Putamen (tissue), 1 donor: ENCODE data around the gene COL6A3.
"Not testable (repeated sequence)": the region's sequence is repeated elsewhere in the genome, so short reads cannot be mapped to it uniquely, and the experiment has no call there.

ENCODE experiments used
- DNase-seq: peaks from one replicate; pipeline ENCODE4 v3.0.0-alpha.2; 2016; ENCODE audit warnings: low spot score

The COL6A3 gene

GRCh38 chr2:237379636-237380035, 34.3 kb downstream of the COL6A3 start:
- no peak for DNase-seq

DNA sequence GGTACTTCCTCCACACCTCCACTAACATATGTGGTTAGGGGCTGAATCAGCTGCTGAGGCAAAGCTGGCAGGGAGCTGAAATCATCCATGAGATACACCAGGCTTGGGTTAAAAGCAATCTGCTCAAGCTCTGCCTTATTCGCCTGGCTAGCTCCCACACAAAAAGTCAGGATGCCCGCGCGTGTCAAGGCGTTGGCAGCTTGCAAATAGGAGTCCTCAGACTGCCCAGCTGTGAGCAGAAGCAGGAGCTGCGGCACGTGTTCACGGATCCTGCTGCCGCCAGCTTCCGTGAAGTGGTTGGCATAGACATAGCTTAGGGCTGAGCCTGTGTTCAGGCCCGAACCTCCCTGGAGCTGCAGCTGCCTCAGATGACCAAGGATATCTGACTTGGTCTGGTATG, 35.3 kb downstream of the COL6A3 start:
- DNase-seq, result no peak

DNA sequence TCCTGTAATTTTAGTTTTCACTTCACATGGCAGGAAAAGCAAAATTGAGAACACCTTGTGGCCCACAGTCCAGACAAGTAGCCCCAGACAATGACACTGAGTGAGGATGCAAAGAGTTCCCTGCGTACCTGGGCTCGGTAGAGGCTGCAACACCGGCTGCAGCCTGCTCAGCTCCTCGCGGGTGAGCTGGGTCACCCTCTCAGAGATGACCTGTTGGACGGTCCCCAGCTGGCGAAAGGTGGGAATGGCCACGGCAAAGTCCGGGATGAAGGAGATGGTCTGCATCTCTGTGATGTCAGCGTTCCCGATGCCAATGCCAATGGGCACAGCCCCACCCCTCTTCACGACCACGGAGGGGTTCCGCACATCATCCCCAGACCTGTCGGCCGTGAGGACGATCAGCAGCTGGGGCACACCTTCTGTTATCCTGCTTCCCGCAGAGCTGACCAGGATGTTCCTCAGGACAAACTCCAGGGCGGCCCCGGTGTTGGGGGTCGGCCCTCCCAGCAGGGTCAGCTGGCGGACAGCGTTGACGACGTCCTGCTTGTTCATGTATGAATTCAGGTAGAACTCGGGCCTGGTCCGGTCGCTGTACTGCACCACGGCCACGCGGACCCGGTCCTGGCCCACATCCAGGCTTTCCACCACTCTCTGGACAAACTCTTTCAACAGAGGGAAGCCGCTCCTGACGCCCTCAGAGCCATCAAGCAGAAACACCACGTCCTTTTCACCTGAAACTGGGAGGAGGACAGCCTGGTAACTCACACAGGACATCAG, 39.5 kb downstream of the COL6A3 start:
- DNase-seq, result no peak

DNA sequence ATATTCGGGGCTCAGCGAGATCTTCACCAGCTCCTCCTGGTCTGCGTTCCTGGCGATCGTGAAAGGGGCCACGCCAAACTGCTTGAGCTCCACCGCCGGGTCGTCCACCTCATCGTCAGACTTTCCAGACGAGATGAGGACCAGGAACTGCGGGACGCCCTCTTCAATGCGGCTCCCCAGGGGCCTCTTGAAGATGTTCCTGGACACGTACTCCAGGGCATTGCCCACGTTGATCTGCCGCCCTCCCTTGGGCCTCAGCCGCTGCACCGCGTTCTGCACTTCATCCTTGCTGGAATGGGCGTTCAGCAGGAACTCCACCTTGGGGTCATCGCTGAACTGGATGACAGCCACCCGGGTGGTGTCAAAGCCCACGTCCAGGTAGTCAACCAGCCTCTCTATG, 42.1 kb downstream of the COL6A3 start:
- DNase-seq, result no peak

DNA sequence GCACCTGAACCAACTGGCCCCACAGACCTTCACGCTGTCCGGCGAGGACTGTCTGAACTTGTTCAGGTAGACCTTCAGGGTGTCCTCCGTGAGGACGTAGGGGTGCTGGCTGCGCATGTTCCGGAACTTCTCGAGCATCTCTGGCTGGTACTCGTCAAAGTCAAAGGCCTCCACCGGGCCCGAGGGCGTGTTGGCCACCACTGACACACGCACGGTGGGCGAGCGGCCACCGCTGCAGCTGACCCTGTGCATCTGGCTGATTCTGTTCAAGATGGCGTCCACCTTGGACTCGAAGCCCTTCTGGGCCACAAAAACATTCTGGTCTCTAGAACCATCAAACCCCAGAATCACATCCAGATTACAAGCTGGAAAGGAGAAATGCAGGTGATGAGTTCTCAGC, 48.3 kb downstream of the COL6A3 start:
- no peak for DNase-seq

DNA sequence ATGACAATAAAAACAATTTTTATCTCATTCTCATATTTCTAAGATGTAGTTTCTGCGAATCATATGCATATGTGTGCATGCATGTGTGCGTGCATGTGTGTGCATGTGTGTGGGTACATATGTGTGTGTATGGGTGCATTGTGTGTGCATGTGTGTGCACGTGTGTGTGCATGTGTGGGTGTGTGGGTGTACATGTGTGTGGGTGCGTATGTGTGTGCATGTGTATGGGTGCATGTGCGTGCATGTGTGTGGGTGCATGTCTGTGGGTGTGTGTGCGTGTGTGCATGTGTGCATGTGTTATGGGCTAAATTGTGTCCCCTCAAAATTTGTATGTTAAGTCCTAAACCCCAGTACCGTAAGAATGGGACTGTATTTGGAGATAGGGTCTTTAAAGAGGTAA, 49.3 kb downstream of the COL6A3 start:
- no peak for DNase-seq

- no peak for DNase-seq
These were observed 52.6 kb downstream of the COL6A3 start for GRCh38 chr2:237361194-237362004.

DNA sequence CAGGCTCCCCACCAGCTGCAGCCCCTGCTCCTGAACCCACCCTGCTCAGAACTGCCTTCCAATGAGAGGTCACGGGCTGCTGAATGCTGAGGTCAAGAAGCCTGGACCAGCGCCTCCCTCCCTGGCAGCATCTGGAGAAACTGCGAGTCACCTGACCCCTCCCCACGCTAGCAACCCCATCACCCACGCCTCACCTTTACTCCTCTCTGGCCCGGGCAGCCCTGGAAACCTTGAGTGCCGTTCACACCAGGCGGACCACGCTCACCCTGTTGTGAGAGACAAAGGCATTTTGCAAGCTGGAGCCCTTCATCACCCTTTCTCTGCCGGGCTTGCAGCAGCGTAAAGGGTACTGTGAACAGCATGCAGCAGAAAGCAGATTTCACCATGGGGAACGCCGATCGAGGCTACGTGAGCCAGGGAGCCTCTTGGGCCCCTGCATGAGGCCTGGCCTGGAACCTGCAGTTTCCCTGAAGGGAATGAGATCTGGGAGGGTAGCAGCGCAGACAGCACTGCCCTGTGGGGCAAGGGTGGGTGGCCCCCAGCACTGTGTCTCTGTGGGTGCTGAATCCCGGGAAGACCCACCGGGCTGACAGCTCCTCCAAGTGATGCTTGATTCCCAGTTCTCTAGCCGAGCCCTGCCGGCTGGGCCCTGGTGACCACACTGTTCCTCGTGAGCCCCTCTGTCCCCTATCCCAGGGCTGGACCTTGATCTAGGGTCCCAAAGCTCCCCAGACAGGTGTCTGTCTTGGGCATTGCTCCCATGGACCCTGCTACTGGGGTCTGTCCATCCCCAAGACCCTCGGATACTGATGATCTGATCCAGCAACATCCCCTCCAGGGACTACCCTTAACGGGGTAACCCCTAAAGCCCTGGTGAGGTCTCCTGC, 53.8 kb downstream of the COL6A3 start:
- no peak for DNase-seq

- no peak for DNase-seq
These were observed 54.5 kb downstream of the COL6A3 start for GRCh38 chr2:237359518-237359840.

- DNase-seq, result no peak
These were observed 55.0 kb downstream of the COL6A3 start for GRCh38 chr2:237358721-237359517.

DNA sequence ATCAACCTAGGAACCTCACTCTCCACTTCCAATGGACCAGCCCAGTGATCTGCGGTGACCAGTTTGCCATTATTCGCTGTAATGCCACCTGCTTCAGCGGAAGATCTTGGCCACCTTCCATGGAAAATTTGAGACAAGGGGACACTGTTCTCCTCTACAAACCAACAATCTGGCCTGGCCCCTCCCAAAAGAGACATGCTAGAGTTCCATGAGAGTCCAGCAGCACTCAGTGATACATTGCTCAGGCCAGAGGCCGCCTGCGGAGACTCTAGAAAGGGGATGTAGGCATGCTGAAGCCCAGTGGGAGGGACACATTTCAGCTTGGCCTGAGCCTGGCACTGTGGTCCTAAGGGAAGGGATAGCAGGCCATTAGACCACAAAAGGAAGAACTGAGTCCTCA, 58.3 kb downstream of the COL6A3 start:
- no peak for DNase-seq

DNA sequence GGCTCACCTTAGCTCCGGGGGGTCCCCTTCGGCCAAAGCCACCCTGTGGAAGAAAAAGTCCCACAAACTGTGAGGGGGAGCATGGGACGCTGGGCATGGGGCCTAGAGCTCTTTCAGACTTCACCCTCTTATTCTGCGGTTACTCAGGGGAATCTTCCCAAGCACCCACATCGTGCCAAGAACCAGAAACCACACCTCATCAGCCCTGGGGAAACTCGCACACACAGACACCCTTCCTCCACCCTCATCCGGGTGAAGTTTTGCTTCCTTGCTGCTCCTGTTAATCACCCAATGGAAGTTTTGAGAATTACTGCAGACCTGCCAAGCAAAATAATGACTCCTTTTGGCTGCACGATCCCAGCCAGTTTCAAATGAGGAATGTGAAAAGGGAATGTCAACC, 59.1 kb downstream of the COL6A3 start:
- DNase-seq, result no peak

GRCh38 chr2:237354172-237354571, 59.8 kb downstream of the COL6A3 start:
- not testable (repeated sequence) for DNase-seq

DNA sequence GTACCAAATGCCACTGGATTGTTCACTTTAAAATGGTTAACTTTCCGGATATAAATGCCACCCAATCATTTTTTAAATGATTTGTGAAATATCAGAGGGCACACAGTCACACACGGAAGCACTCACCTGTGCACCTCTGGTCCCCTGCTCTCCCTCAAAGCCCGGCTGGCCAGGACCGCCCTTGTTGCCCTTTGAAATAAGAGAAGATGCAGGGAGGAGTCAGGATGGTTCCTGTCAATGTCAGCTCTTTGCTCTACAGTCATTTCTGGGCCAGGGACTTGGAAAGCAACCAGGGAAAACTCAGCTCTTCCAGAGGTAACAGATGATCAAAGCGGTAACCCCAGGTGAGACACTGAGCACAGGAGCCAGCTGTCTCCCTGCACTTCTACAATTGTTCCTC, 60.7 kb downstream of the COL6A3 start:
- no peak for DNase-seq

DNA sequence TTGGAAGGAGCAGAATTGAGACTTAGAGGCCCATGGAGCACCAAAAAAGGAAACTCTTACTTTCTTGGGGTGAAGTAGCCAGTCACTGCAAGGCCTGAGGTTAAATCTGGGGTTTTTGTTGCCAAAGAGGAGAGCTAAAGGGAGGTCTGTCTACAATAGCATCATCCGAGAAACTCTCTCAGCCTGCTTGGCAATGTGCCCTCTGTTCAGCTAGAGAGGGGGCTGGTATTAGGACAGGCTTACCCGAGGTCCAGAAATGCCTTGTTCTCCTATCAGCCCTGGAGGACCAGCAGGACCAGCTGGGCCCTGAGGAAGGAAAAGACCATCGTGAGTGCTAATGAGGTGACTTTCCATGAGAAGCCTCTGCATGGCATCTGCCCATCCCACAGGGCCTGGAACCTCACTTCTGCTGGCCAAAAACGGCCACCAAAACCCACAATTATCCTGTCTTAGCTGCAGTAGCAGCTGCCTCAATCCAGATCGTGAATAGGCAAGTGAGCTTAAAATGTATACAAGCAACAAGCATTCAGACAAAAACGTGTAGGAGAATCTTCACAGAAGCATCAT, 61.6 kb downstream of the COL6A3 start:
- DNase-seq, result no peak

GRCh38 chr2:237351796-237352195, 62.2 kb downstream of the COL6A3 start:
- no peak for DNase-seq

- DNase-seq, result no peak
These were observed 62.9 kb downstream of the COL6A3 start for GRCh38 chr2:237351046-237351445.

- no peak for DNase-seq
These were observed 63.4 kb downstream of the COL6A3 start for GRCh38 chr2:237350597-237350996.

DNA sequence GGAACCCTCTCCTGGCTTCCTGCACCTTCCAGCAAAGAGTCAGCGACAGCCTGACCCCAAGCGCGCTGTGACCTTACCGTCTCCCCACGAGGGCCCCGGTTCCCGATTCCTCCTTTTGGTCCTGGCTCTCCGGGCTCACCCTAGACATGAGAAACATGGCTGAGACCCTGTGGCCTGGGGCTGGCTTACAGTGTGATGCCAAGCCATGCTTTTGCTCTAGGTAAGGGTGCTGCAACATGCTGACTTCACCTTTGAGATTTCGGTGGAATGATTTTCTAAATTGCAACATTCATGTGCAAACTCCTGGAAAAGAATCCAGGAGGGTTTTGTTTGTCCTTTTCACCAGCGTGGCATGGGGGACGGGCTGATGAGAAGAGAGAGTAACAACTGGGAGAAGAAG, 63.9 kb downstream of the COL6A3 start:
- DNase-seq, result no peak

- DNase-seq, result no peak
These were observed 65.6 kb downstream of the COL6A3 start for GRCh38 chr2:237348281-237348865.
